HG02840 (cell line): ENCODE data around the gene GUCA2A.

Experiments used
- ATAC-seq: cut with Tn5 transposase; IDR thresholded peaks from one replicate; pipeline ENCODE4 v1.9.1; 2021; ENCODE audit warnings: mild to moderate bottlenecking, moderate library complexity, moderate number of reproducible peaks; ENCODE audit not compliant: unreplicated experiment, low FRiP score

GUCA2A gene

GRCh38 chr1:42136466-42136865 is 28.1 kb downstream of the GUCA2A start:
- no peak for ATAC-seq

DNA sequence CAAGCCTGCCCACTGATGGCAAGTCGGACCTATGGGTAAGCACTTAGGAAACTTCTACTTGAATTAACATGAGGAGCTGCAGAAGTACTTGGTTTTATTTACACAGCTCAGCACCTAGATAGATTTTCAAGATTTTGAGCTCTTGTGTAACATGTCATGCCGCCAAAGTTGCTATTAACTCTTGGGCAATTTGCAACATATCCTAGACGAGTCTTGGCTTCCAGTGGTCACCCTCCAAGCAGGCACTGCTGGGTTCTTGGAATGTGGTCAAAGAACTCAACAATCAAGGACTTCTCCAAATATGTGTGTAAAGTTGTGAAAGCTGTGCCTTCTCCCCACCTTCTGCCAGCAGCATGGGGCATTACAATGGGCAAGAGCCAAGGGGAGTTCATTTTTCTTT is 29.1 kb downstream of the GUCA2A start:
- no peak for ATAC-seq

DNA sequence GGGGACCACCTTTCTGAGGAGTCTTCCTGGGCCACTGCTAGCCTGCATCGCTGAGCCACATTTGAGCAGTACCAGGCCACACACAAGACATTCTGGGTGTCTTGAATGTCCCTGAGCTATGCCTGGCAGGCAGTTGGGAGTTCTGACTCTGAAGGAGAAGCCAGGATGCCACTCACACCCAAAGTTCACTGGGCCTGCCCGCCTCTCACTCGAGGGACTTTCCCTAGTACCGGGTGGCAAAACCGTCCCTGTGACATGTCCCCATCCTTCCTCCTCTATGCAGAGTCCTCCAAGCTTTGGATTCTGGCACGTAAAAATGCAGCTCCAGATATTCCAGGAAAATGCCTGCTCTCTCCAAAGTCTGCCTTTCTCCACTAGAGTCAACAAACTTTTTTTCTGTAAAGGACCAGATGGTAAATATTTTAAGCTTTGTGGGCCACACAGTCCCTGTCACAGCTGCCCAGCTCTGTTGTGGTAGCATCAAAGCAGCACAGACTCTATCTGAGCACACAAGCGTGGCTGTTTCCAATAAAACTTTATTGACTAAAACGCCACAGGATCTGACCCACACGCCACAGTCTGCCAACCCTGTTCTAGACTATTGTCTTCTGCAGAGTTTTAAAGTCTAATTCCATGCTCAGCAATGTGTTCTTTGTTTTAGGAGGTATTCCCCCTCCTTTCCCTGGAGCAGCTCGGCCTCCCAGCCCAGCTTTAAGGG is 30.6 kb downstream of the GUCA2A start:
- ATAC-seq, result no peak

DNA sequence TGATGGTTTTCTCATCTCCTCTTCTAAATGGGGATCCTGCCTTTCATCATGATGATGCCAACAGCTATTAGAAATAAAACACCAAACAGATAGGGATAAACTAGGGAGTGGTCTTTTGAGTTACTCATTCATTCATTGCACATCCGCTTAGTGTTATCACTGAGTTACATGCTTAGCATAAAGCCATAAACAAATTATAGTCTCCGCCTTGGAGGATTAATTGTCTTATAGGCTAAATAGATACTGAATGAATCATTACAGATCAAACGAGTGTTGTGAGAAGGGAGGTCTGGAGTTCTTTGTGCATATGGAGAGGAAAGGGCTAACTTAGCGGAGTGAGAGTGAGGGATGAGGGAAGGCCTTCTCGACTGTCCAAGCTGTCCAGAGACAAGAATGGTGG is 31.2 kb downstream of the GUCA2A start:
- no peak for ATAC-seq

DNA sequence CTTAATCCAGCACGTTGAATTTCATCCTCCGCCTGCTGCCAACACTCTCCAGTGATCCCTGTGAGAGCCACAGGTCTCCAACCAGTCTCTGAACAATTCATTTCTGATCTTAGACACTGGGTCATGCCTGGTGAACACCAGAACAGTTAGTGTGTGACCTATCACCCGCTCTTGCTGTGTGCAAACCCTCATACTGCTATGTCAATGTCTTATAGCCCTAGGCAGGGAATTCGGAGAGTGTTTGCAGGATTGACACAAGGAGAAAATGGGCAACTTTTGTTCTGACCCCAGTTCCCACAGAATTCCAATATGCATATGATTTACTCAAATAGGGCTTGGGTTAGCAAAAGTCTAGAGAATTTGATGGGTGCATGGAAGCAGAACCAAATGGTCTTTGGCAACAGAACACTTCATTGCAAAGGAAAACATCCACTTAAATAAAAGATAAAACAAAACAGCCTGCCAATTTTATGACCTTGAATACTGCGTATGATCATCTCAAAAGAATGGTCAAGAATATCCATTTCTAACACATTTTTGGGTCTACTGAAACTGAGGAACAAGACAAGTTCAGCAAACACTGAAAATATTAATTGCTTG is 34.4 kb downstream of the GUCA2A start:
- no peak for ATAC-seq

DNA sequence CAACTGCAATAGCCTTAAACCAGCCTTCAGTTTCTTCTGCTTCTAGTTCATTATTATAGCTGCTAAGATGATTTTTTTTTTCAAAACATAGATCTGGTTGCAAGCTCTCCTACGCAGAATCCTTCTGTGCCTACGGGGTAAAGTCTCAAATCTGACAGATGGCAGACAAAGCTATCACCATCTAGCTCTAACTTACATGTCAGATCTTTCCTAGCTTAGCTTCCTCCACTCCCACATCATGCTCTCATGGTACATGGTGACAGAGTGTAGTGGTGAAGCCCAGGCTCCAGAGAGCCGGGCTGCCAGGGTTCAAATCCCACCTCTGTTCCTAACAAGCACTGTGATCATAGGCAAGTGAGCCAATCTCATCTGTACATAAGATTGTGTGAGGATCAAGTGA is 35.6 kb downstream of the GUCA2A start:
- ATAC-seq, result no peak

DNA sequence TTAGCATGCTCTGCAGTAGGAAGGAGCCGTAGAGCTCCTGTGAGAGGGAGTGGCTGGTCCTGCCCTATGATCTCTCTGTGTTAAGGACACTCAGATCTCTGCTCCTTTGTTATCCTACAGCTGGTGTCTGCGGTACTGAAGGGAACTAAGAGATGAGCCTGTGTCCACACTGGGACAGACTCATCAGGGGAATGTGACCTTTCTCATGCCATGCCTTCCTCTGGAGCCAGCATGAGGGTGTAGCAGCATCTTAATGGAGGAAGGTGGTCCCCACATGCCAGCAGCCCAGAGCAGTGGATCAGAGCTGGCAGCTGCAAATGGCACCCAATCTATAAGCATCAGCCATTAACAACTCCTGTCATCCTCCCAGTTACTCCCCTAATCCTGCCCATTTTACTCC is 36.0 kb downstream of the GUCA2A start:
- ATAC-seq, result no peak

DNA sequence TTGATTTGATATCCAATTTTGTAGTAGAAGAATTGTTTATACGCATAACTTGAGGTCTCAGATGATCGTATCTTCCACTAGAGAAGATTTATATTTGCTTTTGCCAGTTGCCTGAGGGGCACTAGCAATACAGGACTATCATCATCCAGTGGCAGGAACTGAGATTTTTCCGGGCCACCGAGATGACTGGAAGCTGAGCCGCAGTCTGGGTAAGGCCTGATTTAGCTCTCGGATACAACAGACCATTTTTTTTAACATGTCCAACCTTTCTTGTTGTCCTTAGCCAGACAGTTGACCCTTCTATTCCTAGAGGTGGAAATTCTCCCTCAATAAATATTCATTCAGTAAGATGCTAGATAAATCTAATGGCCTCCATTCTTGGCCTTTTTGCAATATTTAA is 36.8 kb downstream of the GUCA2A start:
- ATAC-seq, result no peak

- no peak for ATAC-seq
These were observed 39.0 kb downstream of the GUCA2A start for GRCh38 chr1:42125552-42125951.

GRCh38 chr1:42122408-42122807 is 42.1 kb downstream of the GUCA2A start:
- no peak for ATAC-seq

DNA sequence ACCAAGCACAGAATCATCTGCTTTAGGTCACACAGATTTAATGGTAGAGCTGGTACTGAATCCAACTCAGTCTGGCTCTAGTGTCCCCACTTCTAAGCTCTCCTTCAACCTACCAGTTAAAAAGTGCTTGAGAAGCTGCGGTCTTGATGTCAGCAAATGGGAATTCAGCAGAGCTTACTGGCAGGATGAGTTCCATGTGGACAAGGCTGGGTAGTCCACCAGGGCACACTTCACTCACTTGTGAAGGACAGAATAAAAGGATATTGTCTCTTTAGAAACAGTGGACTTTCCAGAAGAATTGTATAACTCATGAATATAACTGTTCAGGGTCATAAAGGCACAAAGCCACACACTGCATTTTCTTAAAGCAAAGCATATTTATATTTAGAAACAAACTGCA is 46.4 kb downstream of the GUCA2A start:
- ATAC-seq, result no peak

- no peak for ATAC-seq
These were observed 47.3 kb downstream of the GUCA2A start for GRCh38 chr1:42117214-42117613.

DNA sequence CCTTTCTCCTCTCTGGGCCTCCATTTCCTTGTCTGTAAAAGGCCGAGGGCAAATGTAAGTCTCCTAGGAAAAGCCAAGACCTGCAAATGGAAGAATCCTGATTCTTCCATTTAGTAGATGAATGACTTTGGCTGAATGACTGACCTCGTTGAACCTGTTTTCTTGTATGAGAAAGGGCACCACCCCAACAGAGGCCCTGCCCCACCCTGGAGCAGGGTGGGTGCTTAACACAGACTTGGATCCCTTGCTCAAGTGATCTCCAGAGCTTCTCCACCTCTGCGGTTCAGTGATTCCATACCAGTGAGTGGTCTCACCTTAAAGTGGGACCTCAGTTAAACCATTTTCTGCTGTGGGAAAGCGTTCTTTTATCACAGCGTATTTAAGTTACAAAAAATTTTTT is 50.3 kb downstream of the GUCA2A start:
- ATAC-seq, result no peak
